ENCODE measurements around the gene CELA1.
"Not testable (repeated sequence)": the region's sequence is repeated elsewhere in the genome, so short reads cannot be mapped to it uniquely, and the experiment has no call there.

Gene CELA1

DNA sequence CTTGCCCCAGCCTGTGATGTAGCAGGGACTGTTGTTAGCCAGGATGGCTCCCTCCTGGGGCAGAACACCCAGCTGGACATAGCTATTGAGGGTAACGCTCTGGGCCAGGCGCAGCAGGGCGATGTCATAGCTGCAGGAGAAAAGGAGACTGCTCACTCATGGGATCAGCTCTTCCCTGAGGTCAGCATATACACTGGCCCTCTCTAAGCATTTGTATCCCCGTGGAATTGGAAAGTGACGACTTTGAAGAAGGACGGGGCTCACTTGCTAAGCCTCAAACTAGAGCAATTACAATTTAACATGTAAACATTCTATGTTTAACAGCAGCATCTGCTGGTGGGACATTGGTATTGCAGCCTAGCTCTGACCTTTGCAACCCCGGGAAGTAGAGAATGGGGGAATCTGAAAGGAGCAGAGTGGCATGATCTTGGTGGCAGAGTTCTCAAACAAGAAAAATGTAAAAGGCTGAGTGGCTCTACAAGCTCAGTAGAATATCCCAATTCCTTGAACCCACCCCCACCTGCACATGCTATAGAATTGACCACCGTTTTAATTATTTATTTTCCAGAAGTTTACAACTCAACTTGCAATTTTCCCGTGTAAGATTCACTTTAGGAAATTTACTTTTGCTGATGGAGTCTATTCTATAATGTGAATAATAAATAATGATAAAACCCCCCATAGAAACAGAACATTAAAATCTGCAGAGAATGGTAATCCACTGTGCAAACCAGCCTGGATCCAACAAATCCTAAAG, 5.0 kb downstream of the CELA1 start:
- DNase-seq = no peak

DNA sequence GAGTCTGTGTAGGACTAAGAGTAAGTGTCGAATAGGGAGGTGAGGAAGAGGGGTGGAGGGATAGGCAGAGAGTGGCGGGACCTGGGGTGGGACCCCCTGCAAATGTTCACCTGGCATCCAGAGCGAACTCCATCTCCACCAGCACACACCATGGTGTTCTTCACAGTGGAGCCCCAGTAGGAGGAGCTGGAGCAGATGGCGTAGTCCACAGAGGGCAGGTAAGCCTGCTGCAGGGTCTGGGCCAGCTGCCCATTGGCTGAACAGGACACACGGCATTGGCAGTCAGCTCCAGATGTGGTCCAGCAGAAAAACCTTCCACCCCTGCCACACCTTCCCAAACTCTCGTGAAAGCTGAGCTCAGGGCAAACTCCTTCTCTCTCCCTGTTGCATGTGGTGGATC, 6.7 kb downstream of the CELA1 start:
- DNase-seq = no peak

DNA sequence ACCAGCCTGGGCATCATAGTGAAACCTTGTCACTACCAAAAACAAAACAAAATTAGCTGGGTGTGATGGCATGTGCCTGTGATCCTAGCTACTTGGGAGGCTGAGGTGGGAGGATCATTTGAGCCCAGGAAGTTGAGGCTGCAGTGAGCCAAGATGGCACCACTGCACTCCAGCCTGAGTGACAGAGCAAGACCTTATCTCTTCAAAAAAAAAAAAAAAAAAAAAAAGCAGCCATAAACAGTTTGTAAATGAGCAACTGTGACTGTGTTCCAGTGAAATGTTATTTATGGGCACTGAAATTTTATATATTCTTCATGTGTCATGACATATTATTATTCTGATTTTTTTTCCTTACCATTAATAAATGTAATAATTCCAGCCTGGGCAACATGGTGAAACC, 9.1 kb downstream of the CELA1 start:
- DNase-seq = not testable (repeated sequence)

DNA sequence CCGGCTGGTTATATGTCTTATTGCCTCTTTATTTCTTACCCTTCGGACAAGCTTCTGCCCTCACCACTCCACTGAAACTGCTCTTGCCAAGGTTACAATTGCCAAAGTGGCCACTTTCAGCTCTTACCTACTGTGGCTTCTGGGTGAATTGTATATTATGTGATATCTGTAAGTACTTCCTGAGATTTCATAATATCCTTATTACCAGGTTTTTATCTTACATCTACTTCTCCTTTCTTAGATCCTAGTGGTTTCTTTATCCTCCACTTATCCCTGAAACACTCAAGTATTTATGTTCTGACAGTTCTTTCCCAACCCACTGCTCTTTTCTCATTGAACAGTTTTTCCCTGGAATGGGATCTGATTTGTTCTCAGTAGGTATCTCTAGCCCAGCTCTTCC, 10.5 kb downstream of the CELA1 start:
- no peak for DNase-seq

DNA sequence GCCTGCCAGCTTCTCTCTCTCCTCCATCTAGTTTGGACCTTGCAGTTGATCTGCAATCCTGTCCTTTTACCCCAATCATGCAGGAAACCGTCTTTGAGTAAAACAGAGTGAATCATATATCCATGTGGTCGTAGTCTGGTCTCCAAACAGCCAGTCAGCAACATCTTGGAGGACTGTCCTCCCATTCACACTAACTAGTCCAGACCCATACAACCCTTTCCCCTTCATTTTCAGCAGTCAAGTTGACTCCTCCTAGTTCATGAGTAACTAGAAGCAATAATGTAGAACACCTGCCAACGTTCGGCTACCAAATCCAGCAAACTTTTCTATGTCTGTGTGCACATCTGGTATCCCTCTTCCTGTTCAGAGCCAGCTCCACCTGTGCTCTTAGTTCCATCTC, 11.7 kb downstream of the CELA1 start:
- DNase-seq = no peak

DNA sequence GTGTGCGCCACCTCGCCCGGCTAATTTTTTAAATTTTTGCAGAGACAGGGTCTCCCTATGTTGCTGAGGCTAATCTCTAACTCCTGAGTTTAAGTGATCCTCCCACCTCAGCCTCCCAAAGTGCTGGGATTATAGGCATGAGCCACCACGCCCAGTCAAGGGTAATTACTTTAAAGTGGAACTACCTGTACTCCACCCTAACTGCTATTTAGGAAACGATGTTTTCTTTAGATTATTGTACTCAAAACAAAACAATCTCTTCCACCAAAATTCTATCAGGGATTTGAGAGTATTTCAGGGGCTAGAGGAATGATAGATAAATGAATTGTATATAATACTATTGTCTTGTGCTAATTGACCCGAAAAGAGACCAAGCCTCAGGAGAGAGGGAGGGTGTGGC, 12.9 kb downstream of the CELA1 start:
- DNase-seq = no peak

DNA sequence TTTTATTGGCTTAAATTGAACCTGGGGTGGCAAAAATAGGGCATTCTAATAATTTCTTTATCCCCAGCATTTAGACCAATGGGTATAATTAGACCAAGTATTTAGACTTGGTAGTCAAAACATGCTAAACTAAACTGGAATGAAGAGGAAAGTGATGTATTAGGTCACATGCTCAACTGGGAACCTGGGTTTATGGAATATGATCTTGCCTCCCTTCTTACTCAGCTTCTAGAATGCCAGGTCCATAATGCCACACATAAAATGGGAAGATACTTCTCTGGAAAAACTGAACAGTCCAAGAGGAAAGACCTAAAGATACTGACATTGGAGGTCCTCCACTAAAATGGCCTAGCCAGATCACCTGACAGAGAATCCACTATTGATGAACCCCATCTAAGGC, 16.3 kb downstream of the CELA1 start:
- no peak for DNase-seq

DNA sequence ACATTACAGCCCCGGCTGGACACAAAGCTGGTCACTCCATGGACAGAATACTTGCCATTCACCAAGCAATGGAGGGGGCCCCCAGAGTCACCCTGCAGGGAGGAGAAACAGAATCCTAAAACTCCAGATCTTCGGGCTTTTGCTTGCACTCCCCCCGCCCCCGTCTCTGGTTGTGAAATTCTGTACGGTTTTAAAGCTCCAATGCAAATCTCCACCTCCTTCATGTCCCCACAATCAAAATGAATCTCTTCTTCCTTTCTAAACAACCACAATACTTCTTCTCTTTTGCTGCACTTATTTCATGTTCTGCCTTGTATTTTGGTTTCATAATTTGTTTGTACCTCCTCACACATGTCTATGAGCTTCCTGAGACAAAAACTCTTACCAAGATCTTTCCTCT, 16.7 kb downstream of the CELA1 start:
- no peak for DNase-seq

DNA sequence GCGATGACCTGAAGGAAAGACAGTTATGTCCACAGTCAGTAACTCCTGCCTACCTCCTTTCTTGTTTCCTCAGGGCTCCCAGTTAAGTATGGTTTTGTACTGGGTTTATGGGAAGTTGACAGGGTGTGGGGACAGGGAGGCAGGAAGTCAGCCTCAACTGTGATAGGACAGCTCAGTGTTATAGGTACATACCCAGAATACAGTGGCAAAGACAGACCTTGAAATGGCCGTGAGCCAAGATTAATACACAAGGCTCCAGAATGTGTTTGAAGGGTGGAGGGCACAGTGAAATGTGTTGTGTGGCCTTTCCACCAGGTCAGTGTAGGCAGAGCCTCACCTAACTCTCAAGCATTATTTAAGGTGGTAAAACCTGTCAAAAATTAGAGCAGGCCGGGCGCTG, 17.9 kb downstream of the CELA1 start:
- DNase-seq = no peak

DNA sequence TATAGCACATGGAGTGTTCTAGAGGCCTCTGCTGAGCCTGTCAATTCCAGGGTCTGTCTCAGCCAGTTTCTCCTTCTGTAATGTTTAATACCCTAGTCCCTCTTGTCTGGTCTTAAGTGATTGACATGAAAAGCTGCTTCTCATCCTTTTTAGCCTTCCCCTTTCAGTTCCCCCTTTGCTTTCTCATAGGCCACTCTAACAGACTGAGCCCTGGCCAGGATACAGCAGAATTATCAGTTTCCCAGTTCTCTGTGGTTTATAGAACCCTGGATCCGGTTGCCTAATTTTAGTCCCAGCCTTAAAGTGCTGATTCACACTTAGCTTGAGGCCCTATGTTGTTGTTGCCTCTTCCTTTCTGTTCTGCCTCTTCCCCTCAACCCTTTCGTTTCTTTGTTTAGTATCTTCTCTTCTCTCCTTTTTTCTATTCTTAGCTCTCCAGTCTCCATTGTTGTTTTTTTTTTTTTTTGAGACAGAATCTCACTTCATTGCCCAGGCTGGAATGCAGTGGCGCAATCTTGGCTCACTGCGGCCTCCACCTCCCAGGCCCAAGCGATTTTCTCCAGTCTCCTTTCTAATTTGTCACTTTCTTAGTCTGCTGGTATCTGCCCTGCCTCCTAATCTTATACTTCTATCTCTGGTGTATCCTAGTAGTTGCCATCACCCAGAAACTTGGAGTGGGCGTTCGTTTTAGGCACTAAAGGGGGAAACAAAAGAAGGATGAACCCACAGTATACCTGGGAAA, 19.6 kb downstream of the CELA1 start:
- no peak for DNase-seq

DNA sequence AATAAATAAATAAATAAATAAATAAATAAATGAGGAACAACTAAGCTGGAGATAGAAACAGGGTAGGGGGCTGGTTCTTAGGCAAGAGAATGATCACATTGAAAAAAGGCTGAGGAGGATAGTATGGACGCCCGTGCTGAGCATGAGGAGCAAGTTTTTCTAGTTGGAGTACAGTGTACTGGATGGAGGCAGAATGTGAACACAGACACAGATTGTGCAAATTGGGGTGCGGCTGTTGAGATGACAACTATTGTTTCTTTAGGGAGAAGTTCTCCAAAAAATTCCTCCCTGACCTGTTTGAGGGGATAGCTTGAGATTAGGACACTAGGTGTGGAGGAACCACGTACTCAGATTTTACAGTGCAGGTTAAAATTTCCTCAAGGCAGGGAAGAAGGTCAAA, 21.5 kb downstream of the CELA1 start:
- no peak for DNase-seq

DNA sequence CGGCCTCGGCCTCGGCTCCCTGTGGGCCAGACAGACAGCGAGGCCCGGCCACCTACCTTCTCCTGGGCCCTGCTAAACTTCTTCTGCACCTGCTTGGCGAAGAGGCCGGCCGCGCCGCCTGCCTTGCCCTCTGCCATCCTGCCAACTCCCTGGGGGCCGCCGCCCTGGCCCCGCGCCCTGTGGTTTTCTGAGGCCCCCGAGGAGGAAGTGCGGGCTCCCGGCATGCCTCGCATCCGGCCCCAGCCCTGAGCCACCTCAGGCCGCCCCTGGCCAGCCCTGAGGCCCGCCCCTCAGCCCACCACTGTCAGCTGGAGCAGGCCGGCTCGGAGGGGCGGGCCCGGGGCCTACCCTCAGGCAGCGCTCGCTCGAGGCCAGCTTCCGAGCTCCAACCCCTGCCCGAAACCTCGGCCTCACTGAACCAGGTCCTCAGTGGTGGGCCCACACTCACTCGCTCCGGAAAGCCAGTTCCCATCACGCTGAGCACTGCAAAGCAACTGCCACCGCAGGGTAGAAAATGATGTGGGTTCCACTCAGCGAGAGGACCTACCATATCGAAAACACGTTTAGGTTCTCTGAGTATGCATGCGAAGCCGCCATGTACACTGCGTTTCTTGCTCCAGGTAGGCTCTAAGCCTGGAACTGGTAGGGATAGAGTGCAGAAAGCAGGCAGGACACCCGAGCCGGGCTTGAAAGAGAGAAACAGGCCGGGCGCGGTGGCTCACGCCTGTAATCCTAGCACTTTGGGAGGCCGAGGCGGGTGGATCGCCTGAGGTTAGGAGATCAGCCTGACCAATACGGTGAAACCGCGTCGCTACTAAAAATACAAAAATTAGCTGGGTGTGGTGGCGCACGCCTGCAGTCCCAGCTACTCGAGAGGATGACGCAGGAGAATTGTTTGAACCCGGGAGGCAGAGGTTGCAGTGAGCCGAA, 22.2 kb downstream of the CELA1 start, which contains the start of gene BIN2:
TSS of gene BIN2 (minus strand) at position 209 of the 930 bp plus-strand sequence. CDS start at position 137, 72 bp downstream.
- no peak for DNase-seq

DNA sequence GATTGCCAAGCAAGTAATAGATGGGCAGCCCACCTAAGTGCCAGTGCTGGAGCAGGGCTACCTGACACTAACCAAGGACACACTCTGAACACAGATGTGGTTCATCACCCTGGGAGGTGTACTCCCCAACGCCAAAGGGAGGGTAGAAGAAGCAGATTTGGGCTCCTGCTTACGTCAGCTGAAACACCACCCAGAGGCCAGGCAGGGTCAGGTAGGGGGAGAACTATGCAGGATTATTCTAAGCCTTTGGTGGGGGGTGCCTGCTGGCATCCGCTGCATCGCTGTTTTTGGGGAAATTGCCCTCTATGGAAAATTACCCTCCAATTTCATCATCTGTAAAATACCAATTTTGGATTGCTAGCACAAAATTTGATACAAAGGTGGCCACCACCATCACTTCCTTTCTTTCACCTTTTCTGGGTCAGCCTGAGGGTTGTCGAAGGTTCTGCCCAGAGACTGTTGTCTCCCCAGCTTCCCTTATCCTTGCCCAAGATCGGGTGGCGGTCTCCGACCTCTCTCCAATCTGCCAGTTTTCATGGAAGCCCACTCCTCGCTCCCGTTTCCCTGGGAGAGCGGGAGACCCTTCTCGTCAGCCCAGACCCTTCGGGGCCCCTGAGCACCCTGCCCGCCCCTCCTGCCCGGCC, 23.0 kb downstream of the CELA1 start:
- DNase-seq = no peak

DNA sequence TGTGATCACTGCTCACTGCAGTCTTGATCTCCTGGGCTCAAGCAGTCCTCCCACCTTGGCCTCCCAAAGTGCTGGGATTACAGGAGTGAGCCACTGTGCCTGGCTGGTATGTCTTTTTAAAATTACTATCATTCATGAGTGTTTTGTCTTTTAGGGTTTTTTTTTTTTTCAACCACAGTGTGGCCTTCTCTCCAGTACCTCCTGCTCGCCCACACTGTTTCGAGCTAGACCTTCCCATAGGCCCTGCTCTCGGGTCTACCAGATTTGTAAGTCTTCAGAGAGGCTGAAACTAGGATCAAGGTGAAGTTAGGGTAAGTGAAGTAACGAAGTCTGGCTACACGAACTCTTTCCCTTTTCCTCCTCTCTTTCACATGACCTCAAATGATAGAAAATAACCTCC, 24.0 kb downstream of the CELA1 start:
- DNase-seq = no peak

DNA sequence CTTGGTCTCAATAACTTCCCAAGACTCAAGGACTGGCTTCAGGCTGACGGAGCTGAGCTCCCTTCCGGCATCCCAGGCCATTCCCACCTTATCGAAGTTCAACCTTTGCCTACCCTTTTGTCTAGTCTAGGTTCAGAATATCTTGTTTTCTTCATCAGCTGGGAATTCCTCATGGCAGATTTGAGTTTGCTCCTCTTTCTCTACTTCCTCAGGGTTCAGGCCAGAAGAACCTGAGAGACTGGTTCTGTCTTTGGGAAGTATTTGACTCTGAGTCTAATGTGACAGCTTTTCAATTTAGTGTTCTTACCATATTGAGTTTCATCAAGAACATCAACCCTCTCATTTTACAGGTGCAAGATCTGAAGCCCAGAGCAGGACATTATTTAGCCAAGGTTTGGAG, 24.6 kb downstream of the CELA1 start:
- DNase-seq = no peak

DNA sequence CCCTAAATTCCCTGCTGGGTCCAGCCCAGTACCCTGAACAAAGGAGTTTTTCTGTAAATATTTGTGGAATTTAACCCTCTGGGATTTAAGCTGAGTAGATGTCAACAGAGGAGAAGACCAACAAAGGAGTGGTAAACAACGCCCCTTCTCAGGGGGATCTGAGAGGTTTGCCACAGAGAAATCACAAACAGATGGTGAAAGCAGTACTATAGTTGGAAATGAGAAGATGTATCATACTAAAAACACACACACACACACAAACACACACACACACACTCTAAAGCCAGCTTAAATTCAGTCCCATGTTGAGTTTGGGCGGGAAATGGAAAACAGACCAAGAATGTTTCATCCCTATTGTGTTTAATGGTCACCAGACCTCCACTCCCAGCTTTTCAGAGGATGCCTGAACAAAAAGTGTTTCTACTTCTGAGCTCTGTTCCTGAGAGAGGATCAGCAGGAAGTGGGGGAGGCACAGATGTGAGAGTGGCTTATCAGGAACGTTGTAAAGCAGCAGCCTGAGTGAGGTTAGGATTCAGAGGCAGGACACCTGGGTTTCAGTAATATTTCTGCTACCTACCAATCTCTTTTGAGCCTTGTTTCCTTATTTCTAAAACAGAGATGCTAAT, 25.7 kb downstream of the CELA1 start:
- DNase-seq = no peak

DNA sequence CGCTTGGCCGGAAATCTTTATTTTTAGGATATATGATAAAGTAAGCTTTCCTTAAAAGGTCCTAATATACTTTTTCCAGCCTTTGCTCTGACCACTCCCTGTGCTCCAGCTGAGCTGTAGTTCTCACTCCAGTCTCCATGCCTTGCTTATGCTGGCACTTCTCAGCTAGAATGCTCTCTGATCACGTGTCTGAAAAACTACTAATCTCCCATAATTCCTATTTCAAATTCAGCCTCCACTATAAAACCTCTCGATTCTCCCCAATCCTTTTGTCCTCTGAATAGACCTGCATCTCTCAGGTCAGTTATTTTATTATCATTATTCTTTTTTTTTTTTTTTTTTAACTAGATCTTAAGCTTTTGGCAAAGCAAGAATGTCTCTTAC, 26.2 kb downstream of the CELA1 start:
- DNase-seq = no peak

DNA sequence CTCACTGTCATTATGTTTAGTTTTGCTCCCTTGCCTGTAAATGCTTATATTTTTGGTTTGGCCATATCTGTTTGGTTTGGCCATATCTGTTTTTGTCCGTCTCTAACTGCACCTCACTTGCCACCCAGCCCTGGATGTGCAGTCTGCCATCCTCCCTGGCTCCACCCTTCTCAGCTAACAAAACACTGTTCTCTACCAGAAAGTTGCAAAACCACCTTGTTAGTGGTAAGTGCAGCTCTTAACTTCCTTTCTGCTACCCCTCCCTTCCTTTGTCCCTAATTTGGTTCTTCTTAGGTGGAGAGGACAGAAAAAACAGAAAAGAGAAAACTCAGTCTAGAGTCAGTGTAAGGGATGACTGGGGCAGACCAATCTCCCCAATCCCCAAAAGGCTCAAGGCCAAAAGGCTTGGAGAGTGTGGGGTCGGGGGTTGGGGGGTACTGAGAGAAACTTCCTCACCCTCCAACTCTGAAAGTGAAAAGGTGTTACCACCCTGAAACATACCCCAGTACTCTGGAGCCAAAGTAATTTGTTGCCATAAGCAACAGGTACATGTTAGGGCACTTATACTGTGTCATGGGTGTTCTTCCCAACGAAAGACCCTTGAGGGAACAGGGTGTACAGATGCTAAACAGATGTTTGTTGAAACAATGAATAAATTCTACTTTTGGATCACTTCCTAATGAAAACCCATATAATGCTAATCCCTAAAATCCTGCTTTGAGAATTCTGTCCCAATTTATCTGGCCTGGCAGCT, 27.5 kb downstream of the CELA1 start:
- DNase-seq = no peak

DNA sequence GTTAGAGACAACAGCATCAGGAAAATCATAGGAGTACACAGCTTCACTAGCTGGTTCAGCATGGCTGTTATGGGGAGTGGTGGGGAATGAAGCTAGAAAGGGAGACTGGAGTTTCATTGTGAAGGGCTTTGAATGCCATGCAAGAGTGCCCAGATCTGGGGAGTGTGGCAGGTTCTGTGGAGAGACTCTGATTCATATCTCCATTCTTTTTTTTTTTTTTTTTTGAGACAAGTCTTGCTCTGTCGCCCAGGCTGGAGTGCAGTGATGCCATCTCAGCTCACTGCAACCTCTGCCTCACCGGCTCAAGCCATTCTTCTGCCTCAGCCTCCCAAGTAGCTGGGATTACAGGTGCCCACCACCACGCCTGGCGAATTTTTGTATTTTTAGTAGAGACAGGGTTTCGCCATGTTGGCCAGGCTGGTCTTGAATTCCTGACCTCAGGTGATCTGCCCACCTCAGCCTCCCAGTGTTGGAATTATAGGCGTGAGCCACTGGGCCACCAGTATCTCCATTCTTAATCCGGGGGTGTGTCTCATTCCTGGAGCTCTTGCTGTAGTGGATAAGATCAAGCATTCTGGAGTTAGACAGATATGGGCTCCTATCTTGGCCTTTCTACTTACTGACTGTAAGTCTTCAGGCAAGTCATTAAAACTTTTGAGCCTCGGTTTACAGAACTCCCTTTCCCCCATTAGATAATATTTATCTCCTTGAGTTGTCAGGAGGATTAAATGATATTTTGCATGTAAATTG, 28.2 kb downstream of the CELA1 start:
- not testable (repeated sequence) for DNase-seq

DNA sequence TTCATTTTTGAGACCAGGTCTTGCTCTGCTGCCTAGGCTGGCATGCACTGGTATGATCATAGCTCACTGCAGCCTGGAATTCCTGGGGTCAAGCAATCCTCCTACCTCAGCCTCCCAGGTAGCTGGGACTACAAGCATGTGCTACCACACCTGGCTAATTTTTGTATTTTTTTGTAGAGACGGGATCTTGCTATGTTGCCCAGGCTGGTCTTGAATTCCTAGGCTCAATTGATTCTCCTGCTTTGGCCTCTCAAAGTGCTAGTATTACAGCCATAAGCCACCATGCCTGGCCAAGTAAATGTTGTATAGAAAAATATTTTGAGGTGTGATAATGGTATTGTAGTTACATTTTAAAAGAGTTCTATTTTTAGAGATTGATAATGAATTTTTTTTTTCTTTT, 35.1 kb downstream of the CELA1 start:
- DNase-seq = no peak
